GM21390 (cell line): ENCODE measurements around the gene KCNC2.
"Not testable (repeated sequence)": the region's sequence is repeated elsewhere in the genome, so short reads cannot be mapped to it uniquely, and the experiment has no call there.

Source experiments
- ATAC-seq: cut with Tn5 transposase; IDR thresholded peaks from one replicate; pipeline ENCODE4 v1.9.1; 2021; ENCODE audit not compliant: unreplicated experiment

The KCNC2 gene

GRCh38 chr12:75209812-75210138 lies at the start of gene KCNC2:
KCNC2 (minus strand) TSS chr12:75209839.
- ATAC-seq = no peak

- ATAC-seq = no peak
Measured at GRCh38 chr12:75259143-75259542, 49.5 kb upstream of the KCNC2 start.

GRCh38 chr12:75257510-75257909 lies 47.9 kb upstream of the KCNC2 start:
- no peak for ATAC-seq

- no peak for ATAC-seq
Measured at GRCh38 chr12:75245108-75245507, 35.5 kb upstream of the KCNC2 start.

GRCh38 chr12:75239987-75240386 lies 30.3 kb upstream of the KCNC2 start:
- peak; percentile 91 for ATAC-seq

- ATAC-seq = no peak
Measured at GRCh38 chr12:75236206-75236605, 26.6 kb upstream of the KCNC2 start.

- no peak for ATAC-seq
Measured at GRCh38 chr12:75227132-75227531, 17.5 kb upstream of the KCNC2 start.

GRCh38 chr12:75212072-75212471 lies 2.4 kb upstream of the KCNC2 start:
- ATAC-seq = no peak

- ATAC-seq = no peak
Measured at GRCh38 chr12:75208856-75209811, 505 bp downstream of the KCNC2 start.

GRCh38 chr12:75207338-75208083 lies 2.1 kb downstream of the KCNC2 start:
- ATAC-seq = no peak

GRCh38 chr12:75205558-75205957 lies 4.1 kb downstream of the KCNC2 start:
- no peak for ATAC-seq

- no peak for ATAC-seq
Measured at GRCh38 chr12:75196865-75197264, 12.8 kb downstream of the KCNC2 start.

GRCh38 chr12:75196408-75196807 lies 13.2 kb downstream of the KCNC2 start:
- no peak for ATAC-seq

GRCh38 chr12:75194250-75194649 lies 15.4 kb downstream of the KCNC2 start:
- ATAC-seq = no peak

- ATAC-seq = no peak
Measured at GRCh38 chr12:75192196-75192595, 17.4 kb downstream of the KCNC2 start.

GRCh38 chr12:75190846-75191245 lies 18.8 kb downstream of the KCNC2 start:
- ATAC-seq = no peak

GRCh38 chr12:75185881-75186280 lies 23.8 kb downstream of the KCNC2 start:
- not testable (repeated sequence) for ATAC-seq

GRCh38 chr12:75184516-75184915 lies 25.1 kb downstream of the KCNC2 start:
- no peak for ATAC-seq

- no peak for ATAC-seq
Measured at GRCh38 chr12:75183967-75184366, 25.7 kb downstream of the KCNC2 start.

- peak; percentile 79 for ATAC-seq
Measured at GRCh38 chr12:75177997-75178396, 31.6 kb downstream of the KCNC2 start.

- ATAC-seq = no peak
Measured at GRCh38 chr12:75172611-75173010, 37.0 kb downstream of the KCNC2 start.

- peak; percentile 63 for ATAC-seq
Measured at GRCh38 chr12:75170640-75171185, 38.9 kb downstream of the KCNC2 start.
